ENCODE measurements around the gene TASP1. TPM values are rescaled to one million over a fixed set of nuclear protein-coding genes. Genes with fewer than 3 reads are reported as not detected.

TASP1 gene
- polyA plus RNA-seq, 1 donor from 2014 or later: 20.2 TPM

GRCh38 chr20:13455713-13456112, 183.0 kb downstream of the TASP1 start:
- no peaks in the 10 kb centered on the region for H3F3A ChIP-seq (ENCODE audit: insufficient read depth, low read length, poor library complexity, severe bottlenecking)
- no peak for TF ChIP-seq TAF1 (IDR thresholded peaks at IDR 0.05; ENCODE audit: low read depth)
- TF ChIP-seq POLR2AphosphoS5 (IDR thresholded peaks at IDR 0.05): no peak
- TF ChIP-seq, protein P1, sequence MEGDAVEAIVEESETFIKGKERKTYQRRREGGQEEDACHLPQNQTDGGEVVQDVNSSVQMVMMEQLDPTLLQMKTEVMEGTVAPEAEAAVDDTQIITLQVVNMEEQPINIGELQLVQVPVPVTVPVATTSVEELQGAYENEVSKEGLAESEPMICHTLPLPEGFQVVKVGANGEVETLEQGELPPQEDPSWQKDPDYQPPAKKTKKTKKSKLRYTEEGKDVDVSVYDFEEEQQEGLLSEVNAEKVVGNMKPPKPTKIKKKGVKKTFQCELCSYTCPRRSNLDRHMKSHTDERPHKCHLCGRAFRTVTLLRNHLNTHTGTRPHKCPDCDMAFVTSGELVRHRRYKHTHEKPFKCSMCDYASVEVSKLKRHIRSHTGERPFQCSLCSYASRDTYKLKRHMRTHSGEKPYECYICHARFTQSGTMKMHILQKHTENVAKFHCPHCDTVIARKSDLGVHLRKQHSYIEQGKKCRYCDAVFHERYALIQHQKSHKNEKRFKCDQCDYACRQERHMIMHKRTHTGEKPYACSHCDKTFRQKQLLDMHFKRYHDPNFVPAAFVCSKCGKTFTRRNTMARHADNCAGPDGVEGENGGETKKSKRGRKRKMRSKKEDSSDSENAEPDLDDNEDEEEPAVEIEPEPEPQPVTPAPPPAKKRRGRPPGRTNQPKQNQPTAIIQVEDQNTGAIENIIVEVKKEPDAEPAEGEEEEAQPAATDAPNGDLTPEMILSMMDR (IDR thresholded peaks at IDR 0.05; ENCODE audit: poor library complexity, severe bottlenecking): no peak
- TF ChIP-seq EZH2 (IDR thresholded peaks at IDR 0.05; ENCODE audit: borderline replicate concordance, insufficient read depth, low read length, poor library complexity, severe bottlenecking): no peak
- no peak for TF ChIP-seq SMC3 (conservative IDR thresholded peaks at IDR 0.05; ENCODE audit: poor library complexity)
- TF ChIP-seq MXI1 (conservative IDR thresholded peaks at IDR 0.05; ENCODE audit: poor library complexity, severe bottlenecking): no peak
- TF ChIP-seq REST (IDR thresholded peaks at IDR 0.05; ENCODE audit: borderline replicate concordance): no peak
- TF ChIP-seq RAD21 (conservative IDR thresholded peaks at IDR 0.05): no peak
- no peak for TF ChIP-seq EP300 (conservative IDR thresholded peaks at IDR 0.05; ENCODE audit: poor library complexity, severe bottlenecking)

DNA sequence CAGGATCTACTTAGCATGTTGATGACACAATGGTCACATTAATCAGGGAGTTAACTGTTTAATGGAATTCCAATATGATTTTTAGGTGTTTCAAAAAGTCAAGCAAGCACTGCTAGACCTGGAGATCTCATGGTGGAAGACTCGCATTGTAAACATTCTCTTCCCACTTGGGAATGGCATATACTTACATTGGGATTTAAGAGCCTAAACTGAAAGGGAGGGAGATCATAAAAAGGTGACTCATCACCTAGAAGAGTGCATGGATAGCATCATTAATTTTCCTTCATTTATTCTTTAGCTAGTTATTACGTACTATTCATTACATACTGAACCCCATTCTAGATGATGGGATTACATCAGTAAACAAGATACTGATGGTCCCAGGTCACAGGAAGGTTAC, 185.4 kb downstream of the TASP1 start:
- no peak overlapping the region for H3K4me2 ChIP-seq (ENCODE audit: low read length)
- no peak for TF ChIP-seq MXI1 (conservative IDR thresholded peaks at IDR 0.05; ENCODE audit: poor library complexity, severe bottlenecking)
- TF ChIP-seq RAD21 (conservative IDR thresholded peaks at IDR 0.05): no peak
- no peak for TF ChIP-seq SMC3 (conservative IDR thresholded peaks at IDR 0.05; ENCODE audit: poor library complexity)
- TF ChIP-seq, protein P1 (IDR thresholded peaks at IDR 0.05; ENCODE audit: poor library complexity, severe bottlenecking): no peak
- no peak for TF ChIP-seq REST (IDR thresholded peaks at IDR 0.05; ENCODE audit: borderline replicate concordance)
- TF ChIP-seq EP300 (conservative IDR thresholded peaks at IDR 0.05; ENCODE audit: poor library complexity, severe bottlenecking): no peak
- TF ChIP-seq TAF1 (IDR thresholded peaks at IDR 0.05; ENCODE audit: low read depth): no peak
- no peak for TF ChIP-seq EZH2 (IDR thresholded peaks at IDR 0.05; ENCODE audit: borderline replicate concordance, insufficient read depth, low read length, poor library complexity, severe bottlenecking)
- TF ChIP-seq POLR2AphosphoS5 (IDR thresholded peaks at IDR 0.05): no peak
- H3K4me3 ChIP-seq (ENCODE audit: low read length): no peak overlapping the region
- H3K36me3 ChIP-seq (ENCODE audit: insufficient read depth, low read length): no peaks in the 10 kb centered on the region
- no peak overlapping the region for H3K27ac ChIP-seq (ENCODE audit: low read length)
- H3K27me3 ChIP-seq (ENCODE audit: insufficient read depth, low read depth, low read length): no peaks in the 10 kb centered on the region
- H3K9me3 ChIP-seq (ENCODE audit: low read length): no peaks in the 10 kb centered on the region
- H3F3A ChIP-seq (ENCODE audit: insufficient read depth, low read length, poor library complexity, severe bottlenecking): no peaks in the 10 kb centered on the region
- H2AFZ ChIP-seq (ENCODE audit: low read depth, low read length): no peak overlapping the region
- H4K20me1 ChIP-seq (ENCODE audit: insufficient read depth): no peaks in the 10 kb centered on the region
- no peaks in the 10 kb centered on the region for H3K79me2 ChIP-seq (replicated peaks; ENCODE audit: insufficient read depth, low read length)
- H3K9me2 ChIP-seq (ENCODE audit: insufficient read depth, low read length): no peaks in the 10 kb centered on the region
- H3K9ac ChIP-seq (ENCODE audit: low read length): no peak overlapping the region

More at GRCh38 chr20:13455713-13456112, 183.0 kb downstream of the TASP1 start:
- H3K9ac ChIP-seq (ENCODE audit: low read length): no peak overlapping the region
- H3K4me3 ChIP-seq (ENCODE audit: low read length): no peak overlapping the region
- no peaks in the 10 kb centered on the region for H3K79me2 ChIP-seq (replicated peaks; ENCODE audit: insufficient read depth, low read length)
- no peaks in the 10 kb centered on the region for H3K36me3 ChIP-seq (ENCODE audit: insufficient read depth, low read length)
- H3K4me2 ChIP-seq (ENCODE audit: low read length): no peak overlapping the region
- H3K27me3 ChIP-seq (ENCODE audit: insufficient read depth, low read depth, low read length): no peaks in the 10 kb centered on the region
- H4K20me1 ChIP-seq (ENCODE audit: insufficient read depth): no peaks in the 10 kb centered on the region
- no peak overlapping the region for H2AFZ ChIP-seq (ENCODE audit: low read depth, low read length)
- H3K9me2 ChIP-seq (ENCODE audit: insufficient read depth, low read length): no peaks in the 10 kb centered on the region
- no peak overlapping the region for H3K27ac ChIP-seq (ENCODE audit: low read length)
- H3K9me3 ChIP-seq (ENCODE audit: low read length): no peaks in the 10 kb centered on the region

Data from neural cell (in vitro differentiated cells).